Measurements from ENCODE around the gene UQCC3. TPM values are rescaled to one million over a fixed set of nuclear protein-coding genes. Genes with fewer than 3 reads are reported as not detected.
A peak's percentile ranks its signal among the peaks of the same experiment; 100 is the strongest.

UQCC3 gene
- polyA plus RNA-seq, 3 donors from 2014 or later: 13.9 to 18.0 (median 14.0) TPM

GRCh38 chr11:62712276-62712812 is 40.9 kb downstream of the UQCC3 start:
- no peaks in the 10 kb centered on the region for H3K9me3 Mint-ChIP-seq
- peak overlapping the region; percentile 26 to 90 (median 74) for H3K27ac Mint-ChIP-seq
- peaks cover 10 to 32% (median 23%) of the 10 kb centered on the region in 3 donors for H3K36me3 Mint-ChIP-seq
- DNase-seq: no peak
- peaks cover 2 to 6% (median 4%) of the 10 kb centered on the region in 3 donors for H3K27me3 Mint-ChIP-seq (ENCODE audit: low read depth in 3 of 3)
- peak overlapping the region in 1 of 5 donors; percentile 15 for H3K4me3 Mint-ChIP-seq
- H3K4me1 Mint-ChIP-seq: peaks cover 33 to 53% of the 10 kb centered on the region in 2 donors

- Mint-ChIP-seq H3K27ac (peak overlapping the region; percentile 18 to 90 (median 71)), H3K4me3 (peak overlapping the region in 2 of 5 donors; percentile 13), H3K36me3 (peaks cover 11 to 34% (median 25%) of the 10 kb centered on the region in 3 donors), H3K9me3 (no peaks in the 10 kb centered on the region), H3K27me3 (ENCODE audit: low read depth in 3 of 3) (peaks cover 2 to 6% (median 4%) of the 10 kb centered on the region in 3 donors), H3K4me1 (peaks cover 30 to 53% of the 10 kb centered on the region in 2 donors)
- DNase-seq: no peak
Observed at GRCh38 chr11:62712861-62713260, 41.4 kb downstream of the UQCC3 start.

- peaks cover 15 to 39% (median 29%) of the 10 kb centered on the region in 3 donors for H3K36me3 Mint-ChIP-seq
- no peaks in the 10 kb centered on the region for H3K9me3 Mint-ChIP-seq
- peak overlapping the region; percentile 28 to 90 (median 71) for H3K27ac Mint-ChIP-seq
- H3K4me1 Mint-ChIP-seq: peaks cover 30 to 52% of the 10 kb centered on the region in 2 donors
- DNase-seq: no peak
- H3K27me3 Mint-ChIP-seq (ENCODE audit: low read depth in 3 of 3): peaks cover 2 to 6% (median 4%) of the 10 kb centered on the region in 3 donors
- no peak overlapping the region for H3K4me3 Mint-ChIP-seq
Observed at GRCh38 chr11:62713343-62713742, 41.9 kb downstream of the UQCC3 start.

- Mint-ChIP-seq H3K36me3 (peaks cover 26 to 48% (median 38%) of the 10 kb centered on the region in 3 donors), H3K27ac (peak overlapping the region in 5 of 6 donors; percentile 8 to 59 (median 23)), H3K9me3 (no peaks in the 10 kb centered on the region), H3K27me3 (ENCODE audit: low read depth in 3 of 3) (no peaks in the 10 kb centered on the region), H3K4me3 (no peak overlapping the region), H3K4me1 (peaks cover 14 to 38% of the 10 kb centered on the region in 2 donors)
- DNase-seq: no peak
Observed at GRCh38 chr11:62715150-62716130, 44.0 kb downstream of the UQCC3 start.

- DNase-seq: no peak
- Mint-ChIP-seq H3K36me3 (peaks cover 31 to 53% (median 43%) of the 10 kb centered on the region in 3 donors), H3K4me3 (no peak overlapping the region), H3K27ac (peak overlapping the region in 2 of 6 donors; percentile 12 to 23), H3K9me3 (no peaks in the 10 kb centered on the region), H3K27me3 (ENCODE audit: low read depth in 3 of 3) (no peaks in the 10 kb centered on the region), H3K4me1 (peaks cover 13 to 35% of the 10 kb centered on the region in 2 donors)
Observed at GRCh38 chr11:62716206-62716605, 44.7 kb downstream of the UQCC3 start.

- Mint-ChIP-seq H3K27ac (no peak overlapping the region), H3K27me3 (ENCODE audit: low read depth in 3 of 3) (no peaks in the 10 kb centered on the region)
Observed at GRCh38 chr11:62716816-62717215, 45.3 kb downstream of the UQCC3 start.

GRCh38 chr11:62719302-62719978 is 48.0 kb downstream of the UQCC3 start:
- Mint-ChIP-seq H3K36me3 (peaks cover 40 to 79% (median 65%) of the 10 kb centered on the region in 3 donors), H3K9me3 (no peaks in the 10 kb centered on the region), H3K4me3 (no peak overlapping the region), H3K27ac (peak overlapping the region in 2 of 6 donors; percentile 40), H3K4me1 (peaks cover 27 to 40% of the 10 kb centered on the region in 2 donors), H3K27me3 (ENCODE audit: low read depth in 3 of 3) (no peaks in the 10 kb centered on the region)
- DNase-seq: no peak

More at GRCh38 chr11:62716816-62717215, 45.3 kb downstream of the UQCC3 start:
- Mint-ChIP-seq H3K9me3 (no peaks in the 10 kb centered on the region), H3K4me3 (no peak overlapping the region), H3K36me3 (peaks cover 37 to 59% (median 49%) of the 10 kb centered on the region in 3 donors), H3K4me1 (peaks cover 13 to 35% of the 10 kb centered on the region in 2 donors)
- no peak for DNase-seq

- no peak overlapping the region for H3K4me3 Mint-ChIP-seq
- no peaks in the 10 kb centered on the region for H3K9me3 Mint-ChIP-seq
- peaks cover 47 to 57% of the 10 kb centered on the region in 2 donors for H3K4me1 Mint-ChIP-seq
- peak overlapping the region in 1 of 6 donors; percentile 25 for H3K27ac Mint-ChIP-seq
- DNase-seq: no peak
- H3K36me3 Mint-ChIP-seq: peaks cover 36 to 62% (median 53%) of the 10 kb centered on the region in 3 donors
- H3K27me3 Mint-ChIP-seq (ENCODE audit: low read depth in 3 of 3): peaks cover 0 to 3% (median 2%) of the 10 kb centered on the region in 3 donors
Observed at GRCh38 chr11:62721994-62722393, 50.5 kb downstream of the UQCC3 start.

Other genes starting within 250 kb of the UQCC3 start
- gene AHNAK, start 124.9 kb upstream of the UQCC3 start, polyA plus RNA-seq: 100 to 1,000 TPM in 1 of 3 donors, 10 to 100 TPM in 2; 45.0 to 217 (median 57.2) TPM
- 100 to 1,000 TPM; 628 to 849 (median 821) TPM for gene EEF1G, start 97.8 kb upstream of the UQCC3 start, polyA plus RNA-seq
- 10 to 100 TPM in 2 of 3 donors, 1 to 10 TPM in 1; 7.3 to 16.2 (median 12.5) TPM for gene TUT1, start 80.2 kb upstream of the UQCC3 start, polyA plus RNA-seq
- gene MTA2, start 69.8 kb upstream of the UQCC3 start, polyA plus RNA-seq: 10 to 100 TPM in 2 of 3 donors, 1 to 10 TPM in 1; 9.7 to 48.4 (median 22.4) TPM
- 10 to 100 TPM; 15.9 to 25.8 (median 17.9) TPM for gene EML3, start 58.9 kb upstream of the UQCC3 start, polyA plus RNA-seq
- 1 to 10 TPM in 2 of 3 donors, under 1 TPM in 1; 0.17 to 2.1 (median 1.6) TPM for gene ROM1, start 58.4 kb upstream of the UQCC3 start, polyA plus RNA-seq
- 10 to 100 TPM; 35.5 to 54.1 (median 49.7) TPM for gene B3GAT3, start 49.7 kb upstream of the UQCC3 start, polyA plus RNA-seq
- gene GANAB, start 25.1 kb upstream of the UQCC3 start, polyA plus RNA-seq: 100 to 1,000 TPM; 135 to 246 (median 167) TPM
- 10 to 100 TPM; 19.1 to 43.9 (median 22.4) TPM for gene INTS5, start 18.4 kb upstream of the UQCC3 start, polyA plus RNA-seq
- gene C11orf98, start 6.5 kb upstream of the UQCC3 start, polyA plus RNA-seq: 100 to 1,000 TPM; 125 to 152 (median 136) TPM
- gene CSKMT, start 6.4 kb upstream of the UQCC3 start, polyA plus RNA-seq: 1 to 10 TPM in 2 of 3 donors, not detected in 1; 2.1 to 4.4 TPM
- gene LBHD1, start 594 bp downstream of the UQCC3 start, polyA plus RNA-seq: 10 to 100 TPM in 1 of 3 donors, 1 to 10 TPM in 2; 6.3 to 11.4 (median 6.5) TPM
- 100 to 1,000 TPM in 2 of 3 donors, 10 to 100 TPM in 1; 93.1 to 152 (median 152) TPM for gene UBXN1, start 7.4 kb downstream of the UQCC3 start, polyA plus RNA-seq
- gene LRRN4CL, start 17.9 kb downstream of the UQCC3 start, polyA plus RNA-seq: not detected
- 10 to 100 TPM; 52.5 to 54.1 (median 53.6) TPM for gene BSCL2, start 35.8 kb downstream of the UQCC3 start, polyA plus RNA-seq
- gene GNG3, start 36.0 kb downstream of the UQCC3 start, polyA plus RNA-seq: not detected
- 1 to 10 TPM in 2 of 3 donors, under 1 TPM in 1; 0.97 to 4.8 (median 1.1) TPM for gene HNRNPUL2, start 55.8 kb downstream of the UQCC3 start, polyA plus RNA-seq
- gene TTC9C, start 56.8 kb downstream of the UQCC3 start, polyA plus RNA-seq: 10 to 100 TPM; 11.2 to 19.0 (median 14.5) TPM
- gene ZBTB3, start 82.5 kb downstream of the UQCC3 start, polyA plus RNA-seq: 10 to 100 TPM in 1 of 3 donors, 1 to 10 TPM in 2; 4.1 to 14.2 (median 5.5) TPM
- 100 to 1,000 TPM; 397 to 564 (median 472) TPM for gene POLR2G, start 89.9 kb downstream of the UQCC3 start, polyA plus RNA-seq
- gene TAF6L, start 99.7 kb downstream of the UQCC3 start, polyA plus RNA-seq: 1 to 10 TPM; 3.8 to 9.6 (median 7.3) TPM
- gene TMEM179B, start 115.7 kb downstream of the UQCC3 start, polyA plus RNA-seq: 100 to 1,000 TPM; 162 to 290 (median 174) TPM
- 10 to 100 TPM; 47.9 to 69.7 (median 63.2) TPM for gene TMEM223, start 120.3 kb downstream of the UQCC3 start, polyA plus RNA-seq
- gene NXF1, start 133.8 kb downstream of the UQCC3 start, polyA plus RNA-seq: 10 to 100 TPM; 42.9 to 73.3 (median 66.0) TPM
- 10 to 100 TPM; 46.9 to 47.7 (median 47.6) TPM for gene STX5, start 160.4 kb downstream of the UQCC3 start, polyA plus RNA-seq
- 1 to 10 TPM in 2 of 3 donors, not detected in 1; 2.0 to 3.1 TPM for gene TEX54, start 161.2 kb downstream of the UQCC3 start, polyA plus RNA-seq
- gene WDR74, start 167.9 kb downstream of the UQCC3 start, polyA plus RNA-seq: 10 to 100 TPM; 28.8 to 39.0 (median 31.9) TPM
- 100 to 1,000 TPM; 134 to 162 (median 156) TPM for gene SLC3A2, start 209.2 kb downstream of the UQCC3 start, polyA plus RNA-seq
- gene CHRM1, start 249.7 kb downstream of the UQCC3 start, polyA plus RNA-seq: not detected

Measured in immature natural killer cell (primary cell).